SK-N-SH (cell line): ENCODE data around the gene MYO1F. TPM values are rescaled to one million over a fixed set of nuclear protein-coding genes. Genes with fewer than 3 reads are reported as not detected.

Experiments
- CTCF ChIA-PET: fragments of 300-600, 350-600 bp; formaldehyde crosslinking; extraction: SDS; loops from one replicate; lab custom pipeline; 2021; lab: Yijun Ruan, JAX
- POLR2A ChIA-PET: fragments of 350-600 bp; sonication (Branson Sonifier 250); formaldehyde crosslinking; extraction: SDS; loops from one replicate; lab custom pipeline; 2020; ENCODE audit warnings: antibody characterized with exemption, inconsistent platforms; lab: Yijun Ruan, JAX
- DNase-seq: peaks from one replicate; pipeline ENCODE4 v3.0.0; 2012
- H2AFZ ChIP-seq: fragments of 200-600 bp; sonication (generic); 2 replicates; pipeline ENCODE4 v1.8.1; 2016; ENCODE audit warnings: antibody characterized with exemption, mild to moderate bottlenecking, low read depth
- H3F3A ChIP-seq: fragments of 200-600 bp; sonication (generic); replicated peaks from 2 replicates; pipeline ENCODE3; 2016; ENCODE audit warnings: antibody characterized with exemption, mild to moderate bottlenecking; ENCODE audit not compliant: insufficient read depth
- H3K27ac ChIP-seq, 2 experiments: fragments of 200-500 bp in 1 of 2; fragments of 200-600 bp in 1 of 2; sonication (Bioruptor generic) in 1 of 2; sonication (generic), shearing (Covaris generic) in 1 of 2; 2 replicates each; pipeline versions ENCODE4 v1.5.1 to v1.6.1; 2014 to 2016; ENCODE audit warnings: low read depth in 2 of 2, inconsistent platforms in 1 of 2, low read length in 1 of 2, mild to moderate bottlenecking in 1 of 2, mixed read lengths in 1 of 2
- H3K27me3 ChIP-seq: fragments of 200-600 bp; sonication (generic), shearing (Covaris generic); 2 replicates; pipeline ENCODE4 v1.6.1; 2016; ENCODE audit warnings: mixed run types; ENCODE audit not compliant: insufficient read depth
- H3K36me3 ChIP-seq, 2 experiments: fragments of 200-500 bp in 1 of 2; fragments of 200-600 bp in 1 of 2; sonication (Bioruptor generic) in 1 of 2; sonication (generic) in 1 of 2; replicated peaks in 1 of 2; 2 replicates each; pipeline versions ENCODE3 to v1.5.1; 2014 to 2016; ENCODE audit warnings: low read length in 1 of 2, mild to moderate bottlenecking in 1 of 2; ENCODE audit not compliant: insufficient read depth in 2 of 2, control insufficient read depth in 1 of 2
- H3K4me1 ChIP-seq, 2 experiments: fragments of 200-500 bp in 1 of 2; fragments of 200-600 bp in 1 of 2; sonication (Bioruptor generic) in 1 of 2; sonication (generic), shearing (Covaris generic) in 1 of 2; 2 replicates each; pipeline versions ENCODE4 v1.5.1 to v1.6.1; 2014 to 2016; ENCODE audit warnings: low read depth in 1 of 2, low read length in 1 of 2, mixed run types in 1 of 2; ENCODE audit not compliant: insufficient read depth in 2 of 2, control insufficient read depth in 1 of 2
- H3K4me2 ChIP-seq: fragments of 200-600 bp; sonication (generic), shearing (Covaris generic); 2 replicates; pipeline ENCODE4 v1.6.1; 2017; ENCODE audit warnings: mixed run types
- H3K4me3 ChIP-seq, 2 experiments: fragments of 200-500 bp in 1 of 2; fragments of 200-600 bp in 1 of 2; sonication (Bioruptor generic) in 1 of 2; sonication (generic), shearing (Covaris generic) in 1 of 2; 2 replicates each; pipeline versions ENCODE4 v1.5.1 to v1.8.1; 2014 to 2016; ENCODE audit warnings: low read depth in 2 of 2, inconsistent platforms in 1 of 2, low read length in 1 of 2, mild to moderate bottlenecking in 1 of 2, mixed read lengths in 1 of 2, moderate library complexity in 1 of 2
- H3K79me2 ChIP-seq: fragments of 200-600 bp; sonication (generic); 2 replicates; pipeline ENCODE4 v1.8.1; 2017; ENCODE audit warnings: mild to moderate bottlenecking; ENCODE audit not compliant: insufficient read depth
- H3K9ac ChIP-seq: fragments of 200-600 bp; sonication (generic); 2 replicates; pipeline ENCODE4 v1.6.1; 2017; ENCODE audit warnings: mixed run types
- H3K9me2 ChIP-seq: fragments of 200-600 bp; sonication (generic); 2 replicates; pipeline ENCODE4 v1.6.1; 2017; ENCODE audit warnings: mixed run types
- H3K9me3 ChIP-seq: fragments of 200-600 bp; sonication (generic); 2 replicates; pipeline ENCODE4 v1.6.1; 2017; ENCODE audit warnings: mixed run types, mild to moderate bottlenecking, moderate library complexity
- H4K20me1 ChIP-seq: fragments of 200-600 bp; sonication (generic); 2 replicates; pipeline ENCODE4 v1.6.1; 2017; ENCODE audit warnings: mild to moderate bottlenecking, mixed run types; ENCODE audit not compliant: insufficient read depth
- CHD2 ChIP-seq: fragments of 150-350 bp; IDR thresholded peaks from 2 replicates; pipeline ENCODE4 v1.6.1; 2018; ENCODE audit warnings: low read length; ENCODE audit not compliant: partially characterized antibody
- EP300 ChIP-seq, 2 experiments: IDR thresholded peaks; 2 replicates each; pipeline versions ENCODE4 v1.4.0 to v1.6.1; 2012; ENCODE audit warnings: borderline replicate concordance in 1 of 2, low read depth in 1 of 2, low read length in 1 of 2
- EZH2phosphoT487 ChIP-seq: fragments of 200-600 bp; sonication (generic); IDR thresholded peaks from 2 replicates; pipeline ENCODE4 v1.6.1; 2017; ENCODE audit warnings: low read depth, mixed run types, mild to moderate bottlenecking, antibody characterized with exemption, moderate library complexity, borderline replicate concordance
- FOSL2 ChIP-seq: IDR thresholded peaks from 2 replicates; pipeline ENCODE4 v1.4.0; 2012; ENCODE audit warnings: low read depth, mild to moderate bottlenecking, moderate library complexity, borderline replicate concordance
- GABPA ChIP-seq: IDR thresholded peaks from 2 replicates; pipeline ENCODE4 v1.4.0; 2012; ENCODE audit warnings: low read depth, mild to moderate bottlenecking
- IRF3 ChIP-seq: fragments of 150-350 bp; IDR thresholded peaks from 2 replicates; pipeline ENCODE4 v1.6.1; 2016; ENCODE audit warnings: mild to moderate bottlenecking, low read depth, low read length
- JUND ChIP-seq: IDR thresholded peaks from 2 replicates; pipeline ENCODE4 v1.4.0; 2012
- MAX ChIP-seq: IDR thresholded peaks from 2 replicates; pipeline ENCODE4 v1.4.0; 2012; ENCODE audit warnings: low read depth
- MEF2A ChIP-seq: IDR thresholded peaks from 2 replicates; pipeline ENCODE4 v1.4.0; 2012; ENCODE audit warnings: low read depth, borderline replicate concordance
- MXI1 ChIP-seq: IDR thresholded peaks from 2 replicates; pipeline ENCODE4 v1.6.1; 2012; ENCODE audit warnings: mild to moderate bottlenecking, low read depth, low read length, improper control_type of control experiment
- NFIC ChIP-seq: IDR thresholded peaks from 2 replicates; pipeline ENCODE4 v1.4.0; 2012; ENCODE audit warnings: borderline replicate concordance
- NRF1 ChIP-seq: IDR thresholded peaks from 2 replicates; pipeline ENCODE4 v1.6.1; 2012; ENCODE audit warnings: low read depth, mild to moderate bottlenecking, low read length
- PBX3 ChIP-seq: IDR thresholded peaks from 2 replicates; pipeline ENCODE4; 2012
- POLR2AphosphoS5 ChIP-seq: IDR thresholded peaks from 2 replicates; pipeline ENCODE4 v1.6.1; 2012; ENCODE audit warnings: low read depth, low read length
- RAD21 ChIP-seq: IDR thresholded peaks from 2 replicates; pipeline ENCODE4 v1.6.1; 2012; ENCODE audit warnings: mild to moderate bottlenecking, low read length
- RCOR1 ChIP-seq: fragments of 150-350 bp; IDR thresholded peaks from 2 replicates; pipeline ENCODE4 v1.6.1; 2017; ENCODE audit warnings: antibody characterized with exemption, low read length
- RFX5 ChIP-seq: IDR thresholded peaks from 2 replicates; pipeline ENCODE4 v1.6.1; 2012; ENCODE audit warnings: mild to moderate bottlenecking, improper control_type of control experiment, low read length
- SMC3 ChIP-seq: IDR thresholded peaks from 2 replicates; pipeline ENCODE4 v1.6.1; 2012; ENCODE audit warnings: low read depth, low read length, improper control_type of control experiment
- TAF1 ChIP-seq: IDR thresholded peaks from 2 replicates; pipeline ENCODE4 v1.6.1; 2012; ENCODE audit warnings: low read depth, mild to moderate bottlenecking, low read length, moderate library complexity, borderline replicate concordance
- TEAD4 ChIP-seq: IDR thresholded peaks from 2 replicates; pipeline ENCODE4 v1.4.0; 2012; ENCODE audit warnings: mild to moderate bottlenecking, borderline replicate concordance; ENCODE audit not compliant: insufficient read depth
- USF1 ChIP-seq: IDR thresholded peaks from 2 replicates; pipeline ENCODE4 v1.4.0; 2012; ENCODE audit warnings: low read depth, borderline replicate concordance
- YY1 ChIP-seq: IDR thresholded peaks from 2 replicates; pipeline ENCODE4 v1.4.0; 2012; ENCODE audit warnings: low read depth, mild to moderate bottlenecking
- WGBS: methylation state at CpG from one replicate; pipeline ENCODE4 v1.1.6; 2017; ENCODE audit warnings: low lambda C conversion rate; 5-methylcytosine and 5-hydroxymethylcytosine counted together
- polyA plus RNA-seq, 3 experiments: library from polyadenylated mRNA; depleted of rRNA; stranded (reverse); fragments of >200 nt; gene quantifications; 2 replicates each; pipeline ENCODE4 v1.2.3, GENCODE V29; 2012

MYO1F gene
- polyA plus RNA-seq, 1 of the 3 experiments (the other 2 are of a cell fraction): 0.51 TPM

- no peak for DNase-seq
- peaks cover 40 to 52% of the 10 kb centered on the region in 2 experiments for H3K36me3 ChIP-seq
- CTCF ChIA-PET: interaction anchor here (1.1 to 1.4 kb wide), 3 partner anchors 27 to 125 kb away, joined by 3 to 5 read pairs (median 5); no protein-coding TSS in a partner anchor
These were observed 98.6 kb downstream of the MYO1F start for GRCh38 chr19:8478598-8478997.

GRCh38 chr19:8477889-8478288, 99.4 kb downstream of the MYO1F start:
- no peaks in the 10 kb centered on the region for H3K27me3 ChIP-seq
- no peaks in the 10 kb centered on the region; a peak in 1 of 4 replicates for H3K4me1 ChIP-seq
- H3F3A ChIP-seq: peaks cover 10% of the 10 kb centered on the region
- H3K79me2 ChIP-seq: peaks cover 82% of the 10 kb centered on the region
- ChIA-PET CTCF (interaction anchor here (1.1 kb wide), 1 partner anchor 124 kb away, joined by 5 read pairs; no protein-coding TSS in a partner anchor), POLR2A (no interaction called here)
- H3K9me2 ChIP-seq: no peaks in the 10 kb centered on the region
- H2AFZ ChIP-seq: no peak overlapping the region
- no peak for DNase-seq
- TF ChIP-seq POLR2AphosphoS5 (no peak), GABPA (no peak), MAX (no peak), IRF3 (no peak), RFX5 (no peak), EZH2phosphoT487 (no peak), TEAD4 (no peak), FOSL2 (no peak), YY1 (no peak), EP300 (IDR thresholded peaks at IDR 0.05; ENCODE audit: borderline replicate concordance in 1 of 2, low read depth in 1 of 2, low read length in 1 of 2) (no peak), CHD2 (no peak), RCOR1 (no peak), MEF2A (no peak), MXI1 (no peak), NFIC (no peak), RAD21 (no peak), JUND (no peak), NRF1 (no peak), USF1 (no peak), SMC3 (no peak)
- H3K4me2 ChIP-seq: no peak overlapping the region
- H3K9me3 ChIP-seq: no peaks in the 10 kb centered on the region
- H3K4me3 ChIP-seq: no peak overlapping the region
- peaks cover 43 to 54% of the 10 kb centered on the region in 2 experiments for H3K36me3 ChIP-seq
- WGBS: 94% methylated on average over 4 of the region's 4 CpGs
- H3K9ac ChIP-seq: no peak overlapping the region
- H3K27ac ChIP-seq: no peak overlapping the region
- peaks cover 78% of the 10 kb centered on the region for H4K20me1 ChIP-seq

More at GRCh38 chr19:8478598-8478997, 98.6 kb downstream of the MYO1F start:
- POLR2A ChIA-PET: no interaction called here
- H3K27ac ChIP-seq: no peak overlapping the region
- H3F3A ChIP-seq: peaks cover 6% of the 10 kb centered on the region
- no peak overlapping the region for H3K4me3 ChIP-seq
- TF ChIP-seq SMC3 (no peak), PBX3 (no peak), TAF1 (no peak)
- no peaks in the 10 kb centered on the region for H3K9me2 ChIP-seq
- peaks cover 82% of the 10 kb centered on the region for H3K79me2 ChIP-seq
- H3K9me3 ChIP-seq: no peaks in the 10 kb centered on the region
- WGBS: 93% methylated on average over 3 of the region's 3 CpGs
- H2AFZ ChIP-seq: no peak overlapping the region
- no peak overlapping the region for H3K4me2 ChIP-seq
- no peaks in the 10 kb centered on the region for H3K27me3 ChIP-seq
- H4K20me1 ChIP-seq: peaks cover 84% of the 10 kb centered on the region
- no peaks in the 10 kb centered on the region; a peak in 1 of 4 replicates for H3K4me1 ChIP-seq
- no peak overlapping the region for H3K9ac ChIP-seq
